Activated CD4-positive, CD25-positive, alpha-beta regulatory T cell treated with anti-CD3 and anti-CD28 coated beads, Interleukin-2, amount 50 U/mL, for 24 hours (primary cell): ENCODE results near the gene FZD2.
"Not testable (repeated sequence)": the region's sequence is repeated elsewhere in the genome, so short reads cannot be mapped to it uniquely, and the experiment has no call there.

Experiments
- ATAC-seq, 2 donors: fragments of 150-1000 bp; cut with Tn5 transposase; one replicate each; pipeline ENCODE4 v1.10.0; 2021; ENCODE audit warnings: mild to moderate bottlenecking in 1 of 2, moderate library complexity in 1 of 2

Gene FZD2

GRCh38 chr17:44556832-44557606 is at the start of gene FZD2:
FZD2 (plus strand) TSS chr17:44557484; CDS start chr17:44557689, 205 bp downstream.
- peak; percentile 57 to 70 for ATAC-seq

- not testable (repeated sequence) for ATAC-seq
Observed at GRCh38 chr17:44511241-44512134, 45.8 kb upstream of the FZD2 start.

- no peak for ATAC-seq
Observed at GRCh38 chr17:44518032-44518431, 39.3 kb upstream of the FZD2 start.

DNA sequence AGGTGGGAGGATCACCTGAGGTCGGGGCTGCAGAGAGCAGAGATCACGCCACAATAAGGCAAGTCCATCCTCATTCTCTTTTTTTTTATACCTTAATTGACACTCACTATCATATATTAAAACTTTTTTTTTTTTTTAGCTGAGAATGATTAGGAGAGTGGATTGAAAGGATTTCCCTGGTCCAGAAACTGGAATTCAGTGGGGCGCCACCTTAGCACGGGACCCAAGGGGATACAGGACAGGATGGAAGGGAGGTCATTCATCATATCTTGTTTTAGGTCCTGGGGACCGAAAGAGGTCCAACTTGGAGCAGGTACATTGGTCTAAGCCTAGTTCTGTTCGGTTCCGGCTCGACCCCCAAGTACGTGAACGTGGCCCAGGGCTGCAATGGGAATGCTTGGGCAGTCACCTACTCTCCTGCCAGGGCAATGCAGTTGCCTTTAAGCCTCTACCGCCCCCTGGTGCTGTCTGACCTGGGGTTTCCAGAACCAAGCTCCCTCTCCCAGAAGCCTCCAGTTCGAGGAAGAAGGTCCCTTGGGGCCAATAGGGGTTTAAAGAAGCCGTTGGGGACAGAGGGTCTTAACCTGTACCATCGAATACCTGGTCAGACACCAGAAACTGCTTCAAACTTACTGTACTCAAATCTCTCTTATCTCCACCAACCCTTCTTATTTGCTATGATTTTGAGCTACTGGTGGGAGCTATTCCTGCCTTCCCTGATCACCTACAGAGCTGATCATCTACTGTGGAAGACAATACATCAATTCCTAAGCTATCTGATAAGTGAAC is 34.2 kb upstream of the FZD2 start:
- peak; percentile 27 to 44 for ATAC-seq

DNA sequence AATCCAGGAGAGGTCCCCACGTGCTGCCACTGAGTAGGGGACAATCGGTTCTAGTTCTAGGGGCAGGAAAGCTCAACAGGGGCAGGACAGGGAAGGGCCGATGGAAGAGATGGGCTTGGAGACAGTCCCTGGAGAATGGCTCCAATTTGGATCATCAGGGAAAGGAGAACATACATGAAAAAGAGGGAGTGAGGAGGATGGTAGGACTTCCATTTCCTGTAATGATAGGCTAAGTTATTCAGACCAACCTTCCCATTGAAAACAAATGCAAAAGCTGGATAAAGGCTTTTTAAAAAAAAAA is 33.7 kb upstream of the FZD2 start:
- ATAC-seq, result no peak

- ATAC-seq, result no peak
Observed at GRCh38 chr17:44527102-44527501, 30.2 kb upstream of the FZD2 start.

GRCh38 chr17:44527954-44528353 is 29.3 kb upstream of the FZD2 start:
- no peak for ATAC-seq

GRCh38 chr17:44529864-44530263 is 27.4 kb upstream of the FZD2 start:
- no peak for ATAC-seq

- no peak for ATAC-seq
Observed at GRCh38 chr17:44530896-44531418, 26.3 kb upstream of the FZD2 start.

DNA sequence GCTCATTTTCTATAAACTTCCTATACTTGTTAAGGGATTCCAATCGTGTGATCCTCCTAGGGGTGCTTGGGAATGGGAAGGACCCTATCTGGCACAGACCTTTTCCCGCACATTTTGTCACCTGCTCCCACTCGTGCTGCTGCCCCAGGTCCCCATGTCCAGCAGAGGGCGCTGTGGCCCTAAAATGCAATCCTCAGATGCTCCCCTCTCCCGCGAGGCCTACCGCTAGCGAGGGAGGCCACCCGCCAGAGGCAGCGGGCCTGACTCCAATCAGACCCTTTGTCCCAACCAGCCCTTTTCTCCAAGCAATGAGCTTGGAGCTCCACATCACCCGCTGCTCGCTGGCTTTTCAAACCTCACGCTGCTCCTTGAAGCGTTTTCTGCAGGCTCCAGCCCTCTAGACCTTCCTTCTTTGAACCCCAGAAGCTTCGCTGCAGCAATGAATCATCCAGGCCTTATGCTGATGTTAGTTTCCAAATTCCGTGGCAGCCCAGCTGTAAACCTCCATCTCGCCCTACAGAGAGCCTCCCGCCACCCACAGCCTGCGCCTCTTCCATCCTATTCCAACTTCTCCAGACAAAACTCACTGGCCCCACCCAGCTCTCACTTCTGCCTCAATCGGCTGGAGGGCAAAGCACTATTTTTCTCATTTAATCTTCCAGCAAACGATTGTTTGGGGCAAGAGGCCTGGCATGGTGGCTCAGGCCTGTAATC is 23.6 kb upstream of the FZD2 start:
- peak; percentile 83 to 84 for ATAC-seq

DNA sequence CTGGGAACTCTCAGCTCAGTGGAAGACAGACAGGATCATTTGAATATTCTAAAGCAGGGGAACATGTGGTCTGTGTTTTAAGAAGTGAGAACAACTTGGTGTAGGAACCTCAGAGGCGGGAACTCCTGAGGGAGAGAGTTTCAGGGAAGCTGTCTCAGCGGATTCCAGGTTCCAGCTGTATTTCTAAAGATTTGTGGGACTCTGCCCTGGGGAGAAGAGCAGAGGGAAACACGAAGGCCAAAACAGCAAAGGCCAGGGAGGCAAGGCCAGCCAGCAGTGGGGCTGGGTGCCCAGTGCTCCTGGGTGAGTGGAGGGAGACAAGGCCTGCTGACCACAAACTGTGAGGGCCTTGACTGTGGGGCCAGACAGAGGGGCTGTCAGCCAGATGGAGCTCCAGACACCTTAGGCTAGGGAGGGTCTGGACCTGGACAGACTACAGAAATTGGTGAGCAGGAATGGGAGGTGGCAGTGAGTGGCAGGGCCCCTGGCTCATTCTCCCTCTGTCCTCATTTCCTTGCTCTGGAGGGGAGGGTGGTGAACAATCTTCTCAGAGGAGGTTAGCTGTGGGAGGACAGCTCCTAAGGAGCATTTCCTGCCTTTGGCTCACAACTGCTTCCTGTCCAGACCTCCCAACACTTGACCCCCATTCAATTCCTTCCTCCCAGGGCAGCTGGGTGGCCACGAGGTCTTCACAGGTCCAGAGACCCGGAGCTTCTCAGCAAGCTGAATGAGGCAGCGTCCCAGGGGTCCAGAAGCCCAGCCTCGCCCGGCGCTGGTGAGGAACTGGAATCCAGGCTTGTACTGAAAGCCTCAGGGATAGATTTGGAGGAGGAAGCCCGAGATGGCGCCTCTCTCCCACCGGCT is 21.0 kb upstream of the FZD2 start:
- ATAC-seq, result no peak

DNA sequence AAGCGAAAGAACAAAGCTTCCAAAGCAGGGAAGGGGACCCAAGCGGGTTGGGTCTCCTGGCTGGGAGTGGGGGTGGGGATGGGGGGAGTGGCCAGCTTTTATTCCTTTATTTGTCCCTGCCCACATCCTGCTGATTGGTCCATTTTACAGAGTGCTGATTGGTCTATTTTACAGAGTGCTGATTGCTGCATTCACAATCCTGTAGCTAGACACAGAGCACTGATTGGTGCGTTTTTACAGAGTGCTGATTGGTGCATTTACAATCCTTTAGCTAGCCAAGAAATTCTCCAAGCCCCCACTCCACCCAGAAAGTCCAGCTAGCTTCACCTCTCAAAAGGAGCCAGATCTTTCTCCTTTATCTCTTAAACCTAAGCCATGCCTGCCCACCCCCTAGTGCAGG is 19.4 kb upstream of the FZD2 start:
- not testable (repeated sequence) for ATAC-seq

- ATAC-seq, result no peak
Observed at GRCh38 chr17:44539673-44540072, 17.6 kb upstream of the FZD2 start.

DNA sequence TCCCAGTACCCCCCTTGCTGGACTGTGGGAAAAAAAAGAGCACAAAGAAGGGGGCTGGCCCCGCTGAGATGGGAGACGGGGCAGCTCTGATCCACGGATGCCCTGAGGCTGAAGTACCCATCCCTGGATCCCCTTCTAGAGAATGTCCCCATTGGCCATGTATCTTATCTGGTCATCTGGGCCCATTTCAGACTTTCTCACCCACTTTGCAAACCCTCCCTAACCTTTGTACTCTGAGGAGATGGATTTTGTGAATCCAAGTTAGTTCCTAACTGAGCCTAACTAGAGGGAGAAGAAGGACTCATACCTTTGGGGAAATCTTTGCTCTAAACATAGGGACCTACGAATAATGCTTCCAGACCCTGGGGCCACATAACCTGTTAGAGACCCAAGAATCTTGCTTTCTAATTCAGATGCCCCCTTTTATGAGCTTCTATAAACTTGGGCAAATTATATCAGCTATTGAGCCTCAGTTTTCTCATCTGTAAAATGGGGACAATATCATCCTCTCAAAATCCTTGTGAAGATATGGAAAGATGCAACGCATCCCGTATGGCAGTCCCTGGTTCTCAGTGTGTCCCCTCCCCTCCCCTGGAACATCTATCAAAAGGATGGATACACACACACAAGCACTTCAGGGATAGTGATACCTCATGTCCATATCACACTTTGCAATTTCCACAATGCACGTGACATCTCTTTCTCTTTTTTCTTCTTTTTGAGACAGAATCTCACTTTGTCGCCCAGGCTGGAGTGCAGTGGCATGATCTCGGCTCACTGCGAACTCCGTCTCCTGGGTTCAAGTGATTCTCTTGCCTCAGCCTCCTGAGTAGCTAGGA is 16.8 kb upstream of the FZD2 start:
- ATAC-seq, result no peak

DNA sequence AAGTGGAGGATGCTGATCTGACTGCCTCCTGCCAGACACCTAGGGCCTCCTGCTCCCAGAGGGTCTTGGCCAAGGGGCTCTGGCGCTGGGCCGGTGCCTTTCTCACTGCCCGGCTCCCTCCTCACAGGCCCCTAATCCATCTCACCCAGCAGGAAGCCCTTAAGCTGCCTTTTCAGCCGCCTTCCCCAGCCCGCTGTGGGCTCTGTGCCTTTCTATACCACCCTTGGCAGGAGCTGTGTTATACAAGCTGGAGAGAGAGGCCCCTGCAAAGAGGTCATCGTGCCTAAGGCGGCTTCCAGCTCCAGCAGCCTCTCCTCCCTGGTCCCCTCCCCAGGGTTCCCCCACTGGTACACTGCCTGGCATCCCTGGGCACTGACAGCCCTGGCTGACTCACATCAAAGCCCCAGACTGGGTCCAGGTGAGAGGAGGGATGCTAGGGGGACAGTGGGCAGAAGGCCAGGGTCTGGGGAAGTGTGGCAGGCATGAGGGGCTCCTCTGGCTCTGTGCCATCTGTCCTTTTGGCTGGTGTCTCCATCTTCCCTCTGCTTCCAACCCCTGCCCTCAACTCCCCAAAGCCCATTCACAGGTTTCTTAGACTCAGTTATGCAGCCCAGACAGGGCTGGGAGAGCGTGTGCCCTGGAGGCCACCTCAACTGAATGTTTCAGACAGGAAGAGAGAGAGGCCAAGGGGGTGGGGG is 15.3 kb upstream of the FZD2 start:
- ATAC-seq, result no peak

DNA sequence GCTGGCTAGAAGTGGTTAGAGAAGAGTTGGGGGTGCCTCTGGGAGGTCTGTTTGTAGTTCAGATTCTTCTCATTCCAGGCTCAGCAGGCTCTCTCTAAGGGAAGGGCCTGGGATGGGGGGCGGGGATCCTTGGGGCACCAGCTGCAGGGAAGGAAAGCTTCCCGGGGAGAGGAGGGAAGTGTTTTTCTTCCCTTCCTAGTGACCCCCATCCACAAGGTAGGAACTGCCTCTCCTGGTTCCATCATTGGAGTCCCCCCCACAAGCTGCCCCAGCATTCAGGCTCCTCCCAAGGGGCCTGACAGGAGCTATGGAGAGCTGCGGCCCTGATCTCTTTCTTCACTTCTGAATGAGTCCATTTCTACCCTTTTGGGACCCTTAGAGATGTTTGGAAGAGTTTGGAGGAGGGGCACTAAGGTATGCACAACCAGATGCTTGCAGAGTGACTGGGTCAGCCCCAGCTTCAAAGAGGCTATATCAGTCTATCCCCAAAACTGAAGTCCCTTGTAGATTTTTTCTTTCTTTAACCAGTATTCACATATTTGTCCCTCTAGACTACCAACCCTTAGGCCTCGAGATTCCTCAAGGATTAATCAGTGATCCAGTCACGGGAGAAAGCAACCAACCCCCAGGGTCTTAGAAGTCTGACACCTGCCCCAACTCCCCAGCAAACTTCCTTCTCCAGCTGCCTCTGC is 13.9 kb upstream of the FZD2 start:
- no peak for ATAC-seq

GRCh38 chr17:44543905-44544523 is 13.3 kb upstream of the FZD2 start:
- no peak for ATAC-seq
